Hematopoietic multipotent progenitor cell treated with erythropoietin and hydrocortisone succinate and interleukin-3 and kit ligand, for 15 days (in vitro differentiated cells): ENCODE results near the gene SLC35G3.
"Not testable (repeated sequence)": the region's sequence is repeated elsewhere in the genome, so short reads cannot be mapped to it uniquely, and the experiment has no call there.

Experiments
- DNase-seq: peaks from one replicate; pipeline ENCODE4 v3.0.0-alpha.2; 2015; ENCODE audit warnings: low spot score

The SLC35G3 gene

DNA sequence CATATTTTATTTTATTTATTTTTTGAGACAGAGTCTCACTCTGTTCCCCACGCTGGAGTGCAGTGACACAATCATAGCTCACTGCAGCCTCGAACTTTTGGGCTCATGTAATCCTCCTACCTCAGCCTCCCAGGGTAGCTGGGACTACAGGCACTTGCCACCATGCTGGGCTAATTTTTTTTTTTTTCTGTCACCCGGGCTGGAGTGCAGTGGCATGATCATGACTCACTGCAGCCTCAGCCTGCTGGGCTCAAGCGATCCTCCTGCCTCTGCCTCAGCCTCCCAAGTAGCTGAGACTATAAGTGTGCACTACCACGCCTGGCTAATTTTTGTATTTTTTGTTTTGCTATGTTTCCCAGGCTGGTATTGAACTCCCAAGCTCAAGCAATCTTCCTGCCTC is 29.5 kb downstream of the SLC35G3 start:
- no peak for DNase-seq

DNA sequence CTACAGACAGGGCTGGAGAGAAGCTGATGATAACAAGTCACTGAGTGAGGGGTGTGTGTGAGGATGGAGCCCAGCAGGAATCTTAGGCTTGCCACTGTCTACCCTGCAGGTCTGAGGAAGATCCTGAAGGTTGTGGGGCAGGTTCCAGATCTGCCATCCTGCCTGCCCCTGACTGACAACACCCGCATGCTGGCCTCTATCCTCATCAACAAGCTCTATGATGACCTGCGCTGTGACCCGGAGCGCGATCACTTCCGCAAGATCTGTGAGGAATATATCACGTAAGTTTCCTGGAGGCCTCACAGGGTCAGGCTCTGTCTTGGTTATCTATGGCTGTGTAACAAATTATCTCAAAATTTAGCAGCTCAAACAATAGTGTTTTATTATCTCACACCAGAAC is 30.3 kb downstream of the SLC35G3 start:
- DNase-seq: no peak

DNA sequence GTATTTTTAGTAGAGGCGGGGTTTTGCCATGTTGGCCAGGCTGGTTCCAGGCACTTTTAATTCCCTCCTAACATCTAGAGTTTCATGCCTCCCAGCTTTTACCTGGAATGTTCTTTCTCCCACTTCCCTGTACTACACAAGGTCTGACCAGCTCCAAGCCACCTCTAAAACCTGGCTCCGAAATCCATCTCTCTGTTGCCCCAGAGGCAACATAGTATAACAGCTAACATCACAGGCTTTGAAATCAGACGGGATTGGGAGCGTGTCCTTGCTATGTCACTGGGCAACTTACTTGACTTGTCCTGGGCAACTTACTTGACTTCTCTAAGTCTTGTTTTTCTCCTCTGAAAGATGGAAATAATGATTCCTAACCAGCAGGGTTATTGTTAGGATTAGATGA is 31.4 kb downstream of the SLC35G3 start:
- DNase-seq: no peak

DNA sequence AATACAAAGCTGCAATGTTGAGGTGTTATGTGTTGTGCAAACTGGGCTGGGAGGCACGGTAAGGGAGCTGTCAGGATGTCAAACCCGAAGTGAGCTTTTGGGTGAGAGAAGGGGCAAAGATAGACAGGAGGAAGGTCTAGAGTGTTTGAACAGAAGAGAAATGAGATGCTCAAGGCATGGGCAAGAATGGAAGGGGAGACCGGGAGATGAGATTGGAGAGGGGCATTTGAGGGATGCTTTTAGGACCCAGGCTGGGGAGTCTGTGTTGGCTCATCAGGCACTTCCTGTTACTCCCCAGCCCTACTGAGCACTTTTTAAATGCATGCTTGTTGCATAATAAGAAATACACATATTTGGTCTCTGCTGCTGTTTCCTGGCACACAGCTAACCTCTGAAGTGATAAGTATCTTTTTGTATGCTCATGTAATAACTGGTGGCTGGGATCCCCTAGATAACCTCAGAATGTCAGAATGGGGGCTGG is 32.9 kb downstream of the SLC35G3 start:
- DNase-seq: no peak

DNA sequence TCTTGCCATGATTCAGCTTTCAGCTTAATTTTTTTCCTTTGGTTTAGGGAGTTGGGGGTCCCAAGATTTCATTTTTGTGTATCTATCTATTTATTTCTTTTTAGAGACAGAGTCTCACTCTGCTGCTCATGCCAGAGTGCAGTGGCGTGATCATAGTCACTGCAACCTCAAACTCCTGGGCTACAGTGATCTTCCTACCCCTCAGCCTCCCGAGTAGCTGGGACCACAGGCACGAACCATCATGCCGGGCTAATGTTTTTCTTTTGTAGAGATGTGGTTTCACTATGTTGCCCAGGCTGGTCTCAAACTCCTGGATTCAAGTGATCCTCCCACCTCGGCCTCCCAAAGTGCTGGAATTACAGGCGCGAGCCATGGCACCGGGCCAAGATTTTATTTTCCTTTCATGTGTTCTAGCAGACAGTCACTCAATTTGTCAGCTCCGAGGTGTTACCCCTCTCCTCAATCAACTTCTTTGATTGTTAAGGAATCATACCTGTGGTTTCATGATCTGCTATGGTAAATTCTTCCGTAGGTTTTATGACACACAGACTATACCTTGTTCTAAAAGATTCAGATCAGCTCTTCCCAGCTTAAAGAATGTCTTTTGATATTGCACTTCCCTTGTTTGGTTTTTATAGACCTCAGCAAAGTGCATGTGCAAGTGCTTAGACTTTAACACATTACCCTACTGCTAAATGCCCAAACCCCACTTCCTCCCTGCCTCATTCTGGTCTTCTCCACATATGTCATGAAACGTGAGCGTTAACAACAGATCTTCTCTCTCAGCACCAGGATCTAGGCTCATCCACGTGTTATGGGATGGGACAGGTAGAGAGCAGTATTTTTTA is 33.6 kb downstream of the SLC35G3 start:
- no peak for DNase-seq

DNA sequence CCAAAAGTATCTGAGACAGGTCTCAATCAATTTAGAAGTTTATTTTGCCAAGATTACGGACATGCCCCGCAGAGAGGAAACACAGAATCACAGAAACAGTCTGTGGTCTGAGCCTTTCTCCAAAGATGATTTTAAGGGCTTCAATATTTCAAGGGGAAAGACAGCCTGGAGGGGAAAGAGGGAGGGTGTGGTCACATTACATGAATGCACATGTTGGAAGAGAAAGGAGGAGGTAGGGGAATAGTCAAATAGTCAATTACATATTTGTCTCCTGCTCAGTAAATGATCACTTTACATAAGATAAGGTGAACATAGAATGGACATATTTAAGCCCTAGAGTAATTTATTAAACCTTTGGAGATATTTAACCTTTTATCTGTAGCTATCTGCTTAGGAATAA is 34.3 kb downstream of the SLC35G3 start:
- no peak for DNase-seq

DNA sequence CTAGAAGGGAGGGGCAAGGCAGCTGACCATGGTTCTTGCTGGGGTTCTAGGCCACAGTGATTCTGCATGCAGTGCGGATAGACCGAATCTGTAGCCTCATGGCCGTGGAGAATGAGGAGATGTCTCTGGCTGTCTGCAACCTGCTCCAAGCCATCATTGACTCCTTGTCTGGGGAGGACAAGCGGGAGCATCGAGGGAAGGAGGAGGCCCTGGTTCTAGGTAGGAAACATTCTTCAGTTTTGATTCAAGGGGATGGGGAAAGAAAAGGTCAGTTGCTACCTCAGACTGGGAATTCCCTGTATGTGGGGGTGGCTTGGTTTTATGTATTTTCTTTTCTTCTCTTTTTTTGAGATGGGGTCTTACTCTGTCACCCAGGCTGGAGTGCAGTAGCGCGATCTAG is 38.9 kb downstream of the SLC35G3 start:
- no peak for DNase-seq

DNA sequence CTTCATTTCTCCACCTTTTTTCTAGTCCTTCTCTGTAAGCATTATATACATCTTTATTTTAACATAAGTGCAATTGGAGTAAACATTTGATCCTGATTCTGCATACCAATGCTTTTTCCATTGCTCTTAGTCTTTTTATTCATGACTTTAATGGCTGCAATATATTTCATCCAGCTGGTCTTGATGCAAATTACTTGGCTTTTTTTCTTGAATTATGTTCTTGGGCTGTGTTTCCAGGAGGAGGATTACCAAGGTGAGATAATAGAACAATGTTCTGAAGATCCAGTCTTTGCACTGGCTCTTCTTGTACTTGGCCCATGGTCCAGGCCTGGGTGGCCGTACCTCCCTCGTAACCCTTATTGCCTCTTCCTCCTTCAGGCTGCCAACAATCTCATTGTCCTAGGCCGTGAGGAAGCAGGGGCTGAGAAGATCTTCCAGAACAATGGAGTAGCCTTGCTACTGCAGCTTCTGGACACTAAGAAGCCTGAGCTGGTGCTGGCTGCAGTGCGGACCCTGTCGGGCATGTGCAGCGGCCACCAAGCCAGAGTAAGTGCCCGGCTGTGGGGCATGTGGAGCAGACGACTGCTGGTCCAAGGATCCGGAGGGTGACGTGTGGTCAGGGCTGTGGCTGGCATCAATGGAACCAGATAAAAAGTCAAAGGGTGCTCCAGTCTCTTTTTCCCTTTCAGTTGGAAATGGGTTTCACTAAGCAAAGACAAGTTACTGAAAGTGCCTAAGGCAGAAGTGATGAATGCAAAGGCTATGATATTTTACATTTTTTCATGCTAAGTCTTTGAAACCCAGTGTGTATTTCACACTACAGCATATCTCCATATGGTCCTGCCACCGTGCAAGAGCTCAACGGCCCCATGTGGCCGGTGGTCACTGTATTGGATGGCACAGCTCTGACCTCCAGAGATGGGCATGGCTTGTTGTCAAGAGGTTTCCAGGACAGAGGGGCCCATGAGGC is 39.7 kb downstream of the SLC35G3 start:
- no peak for DNase-seq

DNA sequence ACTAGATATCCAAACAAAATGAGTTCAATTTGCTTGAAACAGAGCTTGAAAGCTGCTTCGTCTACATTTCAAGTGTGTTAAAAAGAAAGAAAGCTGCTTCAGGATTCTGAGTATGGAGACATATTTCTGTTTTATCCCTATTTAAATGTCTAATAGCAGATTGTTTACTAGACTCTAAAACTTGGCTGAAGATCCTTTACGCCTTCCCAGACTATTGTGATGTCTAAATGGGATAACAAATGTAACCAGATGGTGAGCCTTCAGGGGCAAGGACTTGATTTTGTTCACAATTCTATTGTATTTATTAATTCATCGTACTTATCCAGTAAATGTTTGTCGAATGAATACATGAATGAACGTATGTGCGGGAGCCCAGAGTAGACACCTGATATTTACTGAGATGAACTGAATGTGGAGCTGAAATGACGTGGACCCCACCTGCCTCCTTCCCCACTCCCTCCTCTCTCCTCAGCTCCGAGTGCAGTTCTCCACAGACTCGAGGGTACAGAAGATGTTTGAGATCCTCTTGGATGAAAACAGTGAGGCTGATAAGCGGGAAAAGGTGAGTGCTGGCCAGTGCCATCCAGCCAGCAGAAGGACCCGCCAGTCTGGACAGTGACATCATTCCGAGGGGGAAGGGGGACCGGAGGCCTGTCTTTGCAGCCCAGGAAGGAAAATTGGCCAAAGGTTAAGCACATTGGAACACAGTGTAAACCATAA is 41.6 kb downstream of the SLC35G3 start:
- no peak for DNase-seq

DNA sequence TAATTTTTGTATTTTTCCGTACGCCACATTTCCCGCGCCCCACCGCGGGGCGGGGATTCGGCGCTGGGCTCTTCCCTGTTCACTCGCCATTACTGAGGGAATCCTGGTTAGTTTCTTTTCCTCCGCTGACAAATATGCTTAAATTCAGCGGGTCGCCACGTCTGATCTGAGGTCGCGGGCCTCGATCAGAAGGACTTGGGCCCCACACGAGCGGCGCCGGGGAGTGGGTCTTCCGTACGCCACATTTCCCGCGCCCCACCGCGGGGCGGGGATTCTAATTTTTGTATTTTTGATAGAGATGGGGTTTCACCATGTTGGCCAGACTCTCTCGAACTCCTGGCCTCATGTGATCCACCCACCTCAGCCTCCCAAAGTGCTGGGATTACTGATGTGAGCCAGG is 43.1 kb downstream of the SLC35G3 start:
- not testable (repeated sequence) for DNase-seq

DNA sequence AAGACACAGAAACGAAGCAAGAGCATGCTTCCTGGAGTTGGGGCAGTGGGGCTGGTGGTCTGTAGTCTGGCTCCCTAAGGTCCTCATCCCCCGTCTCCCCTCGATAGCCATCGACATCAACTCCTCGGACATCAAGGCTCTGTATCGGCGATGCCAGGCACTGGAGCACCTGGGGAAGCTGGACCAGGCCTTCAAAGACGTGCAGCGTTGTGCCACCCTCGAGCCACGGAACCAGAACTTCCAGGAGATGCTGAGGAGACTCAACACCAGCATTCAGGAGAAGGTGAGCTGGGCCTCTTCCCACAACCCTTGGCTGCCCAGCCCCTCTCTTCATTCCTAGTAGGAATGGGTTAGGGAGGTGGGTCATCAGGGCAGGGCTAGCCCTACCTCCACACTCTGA is 44.3 kb downstream of the SLC35G3 start:
- DNase-seq: no peak

DNA sequence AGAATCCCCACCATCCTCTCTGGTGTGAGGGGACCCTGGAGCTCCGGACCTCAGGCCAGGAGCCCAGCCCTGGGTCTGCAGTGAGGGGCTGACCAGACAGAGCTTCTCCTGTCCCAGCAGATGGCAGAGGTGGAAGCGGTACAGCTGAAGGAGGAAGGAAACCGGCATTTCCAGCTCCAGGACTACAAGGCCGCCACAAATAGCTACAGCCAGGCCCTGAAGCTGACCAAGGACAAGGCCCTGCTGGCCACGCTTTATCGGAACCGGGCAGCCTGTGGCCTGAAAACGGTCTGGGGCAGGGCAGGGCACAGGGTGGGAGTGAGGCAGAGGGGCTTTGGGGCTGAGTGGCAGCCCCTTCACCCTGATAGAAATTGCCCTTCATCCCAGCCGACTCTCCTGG is 46.0 kb downstream of the SLC35G3 start:
- no peak for DNase-seq

DNA sequence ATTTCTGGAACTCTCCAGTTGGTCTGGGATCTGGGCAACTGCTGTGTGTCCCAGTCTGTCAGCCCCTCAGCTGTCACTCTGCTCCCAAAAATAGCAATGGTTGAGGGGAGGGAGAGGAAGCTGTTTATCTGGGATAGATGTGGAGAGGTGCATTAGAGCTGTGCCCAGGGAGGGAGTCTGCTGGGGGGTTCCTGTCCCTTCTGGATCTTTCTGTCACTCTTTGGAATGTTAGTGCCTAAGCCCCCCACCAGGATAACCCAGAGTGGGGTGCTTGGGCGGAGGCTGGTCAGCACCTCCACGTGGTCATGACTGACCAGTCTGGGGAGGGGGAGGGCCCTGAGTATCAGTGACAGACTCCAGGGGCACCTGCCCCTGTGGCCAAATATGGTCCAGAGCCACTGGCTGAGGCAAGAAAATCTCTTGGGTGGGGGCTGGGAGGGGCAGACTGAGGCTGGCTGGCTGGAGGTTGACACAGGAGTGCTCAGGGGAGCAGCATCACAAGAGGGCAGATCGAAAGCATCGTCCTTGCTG is 46.8 kb downstream of the SLC35G3 start, which contains the start of gene UNC45B:
TSS of gene UNC45B (plus strand) at position 443 of the 531 bp plus-strand sequence. CDS start 447 bp downstream, outside the sequence.
- DNase-seq: no peak

DNA sequence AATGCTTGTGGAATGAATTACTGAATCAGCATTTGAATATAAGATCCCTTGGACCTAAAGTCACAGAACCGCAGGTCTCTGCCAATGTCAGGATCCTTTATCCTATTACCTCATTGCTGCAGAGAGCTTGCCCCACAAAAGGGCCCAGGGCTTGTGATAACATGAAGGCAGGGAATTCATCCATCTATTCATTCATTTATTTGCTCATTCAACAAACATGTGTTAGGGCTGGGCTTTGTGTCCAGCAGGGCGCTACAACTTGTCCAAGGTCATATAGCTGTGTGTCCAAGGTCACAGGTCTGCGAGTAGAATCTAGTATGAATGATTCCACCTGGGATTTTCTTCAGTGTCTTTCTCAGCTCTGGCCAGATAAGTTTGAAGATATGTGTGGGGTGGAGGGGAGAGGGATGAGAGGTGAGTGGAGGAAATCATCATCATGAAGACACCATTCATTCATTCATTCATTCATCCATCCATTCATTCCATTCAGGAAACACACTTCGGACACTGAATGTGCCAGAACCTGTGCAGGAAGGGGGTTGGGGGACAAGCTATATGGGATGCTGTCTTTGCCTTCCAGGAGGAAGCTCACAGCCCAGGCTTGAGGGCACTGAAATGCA is 47.9 kb downstream of the SLC35G3 start:
- no peak for DNase-seq

DNA sequence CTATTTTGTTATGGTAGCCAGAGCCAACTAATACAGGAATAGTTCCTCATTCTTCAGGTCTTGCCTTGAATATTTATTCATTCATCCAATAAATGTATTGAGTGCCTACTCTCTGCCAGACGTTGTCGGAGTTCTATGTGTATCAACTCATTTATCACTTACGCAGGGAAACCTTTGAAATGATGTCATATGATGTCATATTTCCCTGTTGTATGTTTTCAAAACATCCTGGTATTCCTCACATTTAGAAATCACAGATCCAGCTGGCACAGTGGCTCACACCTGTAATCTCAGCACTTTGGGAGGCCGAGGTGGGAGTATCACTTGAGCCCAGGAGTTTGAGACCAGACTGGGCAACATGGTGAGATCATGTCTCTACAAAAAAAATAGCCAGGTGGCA is 49.4 kb downstream of the SLC35G3 start:
- DNase-seq: no peak
